HG03045 (cell line): Measurements from ENCODE around the gene GFAP.
"Not testable (repeated sequence)": the region's sequence is repeated elsewhere in the genome, so short reads cannot be mapped to it uniquely, and the experiment has no call there.

Experiments
- ATAC-seq: cut with Tn5 transposase; IDR thresholded peaks from one replicate; pipeline ENCODE4 v1.9.1; 2021; ENCODE audit warnings: mild to moderate bottlenecking, moderate library complexity; ENCODE audit not compliant: unreplicated experiment

GFAP gene

DNA sequence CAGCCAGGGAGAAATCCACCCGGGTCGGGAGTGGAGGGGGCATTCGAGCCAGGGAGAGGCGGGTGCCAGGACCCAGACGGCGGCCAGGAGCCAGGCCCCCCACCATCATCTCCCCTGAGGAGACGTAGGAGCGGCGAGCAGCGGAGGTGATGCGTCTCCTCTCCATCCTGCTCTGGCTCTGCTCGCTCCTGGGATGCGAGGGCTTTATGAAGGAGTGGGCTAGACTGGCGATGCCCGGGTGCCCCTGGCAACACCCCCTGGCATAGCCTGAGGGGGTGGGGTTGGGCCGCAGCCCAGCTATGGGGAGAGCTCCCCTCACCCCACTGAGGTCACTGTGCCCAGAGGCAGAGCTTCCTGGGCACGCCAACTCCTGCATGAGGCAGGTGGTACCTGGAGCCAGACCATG is at the start of gene GFAP:
GFAP (minus strand) TSS at position 180 of the 406 bp plus-strand sequence; CDS start at position 166, 14 bp downstream.
- ATAC-seq = no peak

DNA sequence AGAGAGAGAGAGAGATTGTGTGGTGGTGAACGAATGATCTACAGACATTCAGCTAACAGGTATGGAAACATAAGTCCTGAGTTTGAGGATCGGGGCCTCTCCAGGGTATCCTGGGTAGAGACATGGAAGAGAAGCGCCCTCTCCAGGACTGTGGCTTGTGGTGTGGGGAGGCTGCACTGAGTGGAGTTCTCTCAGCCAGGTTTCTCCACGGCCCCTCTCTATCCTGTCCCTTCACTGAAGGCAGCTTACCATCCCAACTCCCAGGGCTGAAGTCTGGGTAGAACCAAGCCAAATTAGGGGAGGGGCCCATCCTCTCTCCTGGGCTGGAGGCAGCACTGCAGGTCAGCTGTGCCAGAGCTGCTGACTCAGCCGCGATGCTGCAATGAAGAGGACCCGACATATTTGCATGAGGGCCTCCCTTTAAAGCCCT is 46.6 kb upstream of the GFAP start:
- ATAC-seq = no peak

DNA sequence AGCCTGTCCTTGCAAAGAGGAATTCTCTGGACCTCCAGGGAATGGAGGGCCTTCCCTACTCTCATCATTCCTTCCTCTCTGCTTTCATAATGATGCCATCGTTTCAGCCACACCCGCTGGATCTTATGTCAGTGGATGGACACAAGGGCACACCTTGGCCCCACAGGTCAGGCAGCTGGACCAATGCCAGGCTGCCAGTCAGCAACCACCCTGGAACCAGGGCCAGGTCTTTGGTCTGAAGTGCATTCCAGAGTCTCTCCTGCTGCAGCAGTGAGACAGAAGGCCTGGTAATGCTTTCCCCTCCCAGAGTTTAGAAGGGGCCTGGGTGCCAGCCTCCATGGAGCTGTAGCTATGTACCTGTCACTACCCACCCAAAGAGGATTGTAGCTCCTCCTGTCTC is 45.4 kb upstream of the GFAP start:
- ATAC-seq = no peak

DNA sequence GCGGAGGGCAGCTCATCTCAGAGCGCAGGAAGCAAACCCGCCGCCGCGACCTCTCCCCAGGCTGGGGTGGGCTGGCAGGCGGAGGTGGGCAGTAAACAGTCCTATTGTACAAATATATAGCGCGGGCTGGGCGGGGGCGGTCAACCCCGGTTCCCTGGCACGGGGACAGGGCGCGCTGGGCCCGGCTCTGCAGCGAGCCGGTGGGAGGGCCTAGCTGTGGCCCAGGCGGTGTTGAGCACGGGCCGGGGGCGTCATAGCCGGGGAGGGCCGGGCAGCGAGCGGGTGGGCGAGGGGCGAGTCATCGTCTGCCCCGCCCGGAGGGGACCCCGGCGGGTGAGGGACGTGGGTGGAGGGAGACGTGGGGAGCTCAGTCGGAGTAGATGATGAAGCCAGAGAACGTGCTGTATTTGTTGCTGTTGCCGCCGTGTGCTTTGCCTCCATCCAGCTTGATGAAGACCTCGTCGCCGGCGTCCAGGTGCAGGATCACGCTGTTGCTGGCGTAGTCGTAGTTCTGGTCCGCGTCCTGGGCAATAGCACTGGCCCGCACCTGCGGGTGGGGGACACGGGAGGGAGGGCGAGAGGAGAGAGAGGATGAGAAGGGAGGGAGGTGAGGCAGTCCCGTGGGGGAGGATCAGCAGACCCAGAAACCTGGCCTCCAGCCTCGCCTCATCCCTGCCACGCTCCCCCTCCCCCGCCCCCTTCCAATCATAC is 44.7 kb upstream of the GFAP start:
- no peak for ATAC-seq

DNA sequence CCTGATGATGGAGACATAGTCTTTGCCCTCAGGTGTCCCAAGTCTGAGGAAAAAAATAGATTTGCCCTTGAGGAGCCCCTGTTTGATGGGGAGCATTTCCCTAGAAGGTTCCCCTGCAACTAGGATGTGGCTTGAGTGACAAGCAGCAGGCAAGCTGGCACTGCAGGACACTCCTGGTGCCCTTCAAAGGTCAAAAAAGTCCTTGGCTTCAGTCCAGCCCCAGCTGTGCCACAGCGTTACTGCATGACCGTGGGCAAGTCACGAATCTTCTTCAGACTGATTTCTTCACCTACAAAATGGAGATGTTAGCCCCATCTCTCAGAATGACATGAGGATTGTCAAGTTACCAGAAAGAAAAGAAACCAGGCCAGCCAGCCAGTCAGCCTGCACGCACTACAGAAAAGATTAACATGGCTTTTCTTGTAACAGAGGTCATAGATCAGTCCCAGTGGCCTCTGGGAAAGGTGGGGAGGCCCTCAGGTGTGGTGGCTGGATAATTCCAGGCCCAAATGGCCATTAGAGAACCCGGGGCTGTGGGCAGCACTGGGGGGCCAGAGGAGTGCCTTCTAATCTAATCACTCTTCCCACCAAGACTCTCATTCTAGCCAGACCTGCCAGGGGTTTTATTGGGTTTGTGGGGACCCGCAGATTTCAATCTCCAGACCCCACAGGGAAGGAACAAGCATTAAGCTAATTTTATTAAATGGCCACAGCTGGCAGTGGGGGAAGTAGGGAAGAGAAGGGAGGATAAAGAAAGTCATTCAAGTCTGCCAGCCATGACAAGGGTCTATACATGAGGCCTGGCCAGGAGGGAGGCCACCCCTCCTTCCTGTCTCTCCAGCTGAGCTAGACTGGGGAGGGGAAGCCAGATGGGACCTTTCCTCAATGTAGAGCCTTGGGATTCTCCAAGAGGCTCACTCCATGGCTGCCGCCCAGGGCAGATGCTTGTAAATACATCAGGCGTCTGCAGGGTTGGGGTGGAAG is 42.0 kb upstream of the GFAP start:
- no peak for ATAC-seq

DNA sequence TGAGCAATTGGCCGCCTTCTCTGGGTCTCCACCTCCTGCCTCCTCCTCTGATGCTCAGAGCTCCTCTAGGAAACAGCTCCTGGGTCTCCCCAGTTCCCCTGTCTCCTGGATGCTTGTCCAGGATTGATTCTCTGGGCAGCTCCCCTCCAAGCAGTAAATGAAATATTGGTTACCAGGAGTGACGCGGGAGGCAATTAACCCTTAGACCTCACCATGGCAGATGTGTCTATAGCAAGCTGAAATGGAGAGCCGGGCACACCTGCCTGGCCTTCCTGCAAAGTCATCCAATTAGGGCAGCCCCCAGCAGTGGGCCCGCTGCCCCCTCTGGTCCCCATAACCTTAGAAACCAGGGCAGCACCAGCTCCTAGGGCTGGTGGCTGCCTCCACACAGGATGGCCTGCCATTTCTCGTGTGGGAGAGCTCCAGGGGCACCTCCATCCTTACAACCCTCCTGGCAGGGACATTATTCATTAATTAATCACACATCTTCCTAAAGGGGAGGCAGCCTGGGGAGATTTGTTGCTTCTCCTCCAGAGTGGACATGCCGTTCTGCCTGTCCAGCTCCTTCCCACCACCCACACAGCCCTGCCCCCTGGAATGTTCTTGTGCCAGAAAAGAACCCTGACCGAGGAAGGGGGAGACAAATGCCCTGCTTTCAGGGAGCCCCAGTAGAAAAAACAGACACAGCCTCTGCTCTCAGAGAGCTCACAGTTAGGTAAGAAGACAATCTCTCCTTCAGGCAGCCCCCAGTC is 40.5 kb upstream of the GFAP start:
- no peak for ATAC-seq

DNA sequence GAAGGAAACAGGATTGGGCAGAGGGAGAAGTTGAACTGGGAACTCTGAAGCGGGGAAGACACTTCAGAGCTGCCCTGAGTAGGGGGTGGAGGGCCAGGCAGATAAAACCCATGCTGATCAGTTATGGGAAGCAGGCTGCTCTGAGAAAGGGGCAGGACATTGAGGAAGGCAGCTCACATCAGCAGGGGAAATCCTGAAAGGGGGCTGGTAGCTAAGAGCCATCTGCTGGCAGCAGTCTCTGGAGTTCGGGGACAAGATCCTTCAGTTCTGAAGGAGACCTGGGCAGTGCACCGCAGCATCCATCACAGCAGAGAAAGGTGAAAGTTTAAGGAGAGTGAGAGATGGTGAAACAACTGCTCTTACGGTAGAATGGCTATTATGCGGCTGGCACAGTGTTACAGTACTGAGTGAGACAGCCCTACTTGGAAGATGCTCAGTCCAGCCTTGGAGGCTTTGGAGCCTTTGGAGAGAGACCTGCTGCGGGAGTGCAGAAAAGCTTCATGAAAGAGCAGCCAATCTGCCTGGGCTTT is 37.7 kb upstream of the GFAP start:
- ATAC-seq = no peak

DNA sequence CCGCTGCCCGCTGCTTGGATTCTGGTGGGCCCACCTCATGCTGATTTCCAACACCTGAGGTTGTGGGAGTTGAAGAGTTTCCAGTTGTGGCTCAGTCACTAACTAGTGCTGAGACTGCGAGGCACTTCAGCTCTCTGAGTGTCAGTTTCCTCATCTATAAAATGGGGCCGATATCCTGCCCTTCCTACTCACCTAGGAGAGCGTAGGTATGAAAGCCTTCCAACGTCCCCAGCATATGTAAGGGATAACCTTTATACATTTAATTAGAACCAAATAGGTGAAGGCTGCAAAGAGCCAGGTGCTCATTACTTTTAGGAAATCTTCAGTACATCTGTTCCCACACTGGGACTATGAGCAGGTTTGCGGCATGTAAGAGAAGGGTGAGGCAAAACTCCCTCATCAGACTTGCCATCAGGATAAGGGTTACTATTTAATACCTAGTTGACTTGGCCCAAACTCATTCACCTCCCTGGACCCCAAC is 33.1 kb upstream of the GFAP start:
- ATAC-seq = no peak

DNA sequence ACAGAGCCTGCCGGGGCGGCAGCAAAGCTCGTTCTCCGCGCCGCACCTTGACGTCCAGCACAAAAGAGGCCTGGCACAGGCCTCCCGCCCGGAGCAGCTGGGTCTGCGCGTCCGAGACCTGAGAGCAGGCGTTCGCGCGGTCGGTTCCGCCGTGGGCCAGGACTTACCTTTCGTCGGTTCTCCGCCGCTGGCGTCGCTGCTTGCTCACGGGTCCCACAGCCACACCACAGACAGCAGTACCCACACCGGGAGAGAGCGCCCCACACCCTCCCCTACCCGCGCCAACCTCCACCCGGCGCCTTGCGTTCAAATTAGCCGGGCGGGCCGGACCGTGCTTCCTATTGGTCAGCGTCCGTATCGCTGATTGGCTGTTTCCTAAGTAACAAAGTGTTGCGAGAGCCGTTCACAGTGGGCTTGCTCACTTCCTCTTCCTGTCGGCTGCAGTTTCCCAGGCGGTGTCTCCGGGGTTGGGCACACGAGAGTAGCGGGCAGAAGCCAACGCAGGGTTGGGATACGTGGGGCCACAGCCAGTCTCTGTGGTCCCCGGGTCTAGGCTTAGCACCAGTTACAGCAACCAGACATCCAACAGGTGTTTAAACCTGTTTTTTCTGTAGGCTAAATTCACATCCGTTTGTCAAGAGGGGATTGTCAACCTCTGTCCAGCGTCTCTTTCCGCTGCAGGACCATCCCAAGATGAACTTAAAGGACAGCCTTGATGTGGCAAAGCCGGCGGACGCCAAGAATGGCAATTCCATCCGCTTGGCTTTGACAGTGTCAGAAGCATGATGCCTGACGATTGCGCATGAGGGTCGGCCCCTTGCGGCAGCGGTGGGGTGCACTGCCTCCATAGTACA is 32.4 kb upstream of the GFAP start, which contains the start of gene KIF18B:
KIF18B (minus strand) TSS at position 313 of the 854 bp plus-strand sequence. CDS start 11,429 bp downstream, outside the sequence.
- ATAC-seq = peak; percentile 86

DNA sequence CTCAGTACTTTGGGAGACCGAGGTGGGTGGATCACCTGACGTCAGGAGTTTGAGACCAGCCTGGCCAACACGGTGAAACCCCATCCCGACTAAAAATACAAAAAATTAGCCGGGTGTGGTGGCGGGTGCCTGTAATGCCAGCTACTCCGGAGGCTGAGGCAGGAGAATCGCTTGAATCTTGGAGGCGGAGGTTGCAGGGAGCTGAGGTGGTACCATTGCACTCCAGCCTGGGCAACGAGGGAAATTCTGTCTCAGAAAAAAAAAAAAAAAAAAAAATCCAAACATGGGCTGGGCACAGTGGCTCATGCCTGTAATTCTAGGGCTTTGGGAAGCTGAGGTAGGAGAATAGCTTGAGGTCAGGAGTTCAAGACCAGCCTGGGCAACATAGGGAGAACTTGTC is 30.4 kb upstream of the GFAP start:
- ATAC-seq = not testable (repeated sequence)

DNA sequence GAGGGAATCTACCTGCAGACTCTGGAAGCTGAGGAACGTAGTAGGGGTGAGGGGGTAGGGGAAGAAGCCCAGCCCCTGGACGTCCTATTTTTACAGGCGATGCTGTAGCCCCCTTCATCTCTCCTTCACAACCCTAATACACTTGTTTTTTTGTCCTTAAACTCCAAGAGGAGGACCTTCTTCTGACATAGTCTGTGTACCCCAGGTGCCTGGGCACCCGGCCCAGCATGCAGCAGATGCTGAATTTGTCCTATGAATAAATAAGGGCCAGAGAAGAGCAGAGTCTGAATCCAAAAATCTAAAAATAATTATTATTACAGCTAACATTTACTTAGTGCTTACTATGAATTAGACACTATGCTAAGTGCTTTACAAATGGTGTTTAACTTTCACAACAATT is 27.2 kb upstream of the GFAP start:
- ATAC-seq = no peak

DNA sequence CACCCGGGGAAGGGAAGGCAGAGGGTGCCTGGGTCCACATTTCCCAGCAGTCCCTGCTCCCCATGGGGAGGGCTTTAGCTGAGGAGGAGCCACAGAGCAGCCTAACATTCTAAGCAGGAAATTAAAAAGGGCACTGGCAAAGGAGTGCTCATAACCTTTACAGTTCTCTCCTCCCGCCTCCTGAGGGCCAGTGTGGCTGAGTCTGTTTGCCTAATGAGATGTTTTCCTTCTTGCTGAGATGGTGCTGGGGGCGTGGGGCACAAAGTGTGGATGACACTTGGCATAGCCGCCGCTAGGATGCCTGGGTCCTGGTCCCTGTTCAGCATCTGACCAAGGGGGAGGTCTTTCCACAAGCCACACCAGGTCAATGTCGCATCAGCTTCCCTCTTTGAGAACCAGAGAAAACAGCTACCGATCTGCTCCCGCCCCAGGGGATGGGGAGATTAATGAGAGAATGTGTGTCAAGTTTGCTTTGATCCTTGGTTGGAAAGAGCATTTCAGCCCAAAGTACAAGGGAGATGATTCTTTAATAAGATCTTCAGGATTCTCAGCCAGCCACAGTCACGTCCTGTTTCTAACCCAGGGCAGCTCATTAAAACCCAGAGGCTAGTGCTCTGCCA is 26.5 kb upstream of the GFAP start:
- no peak for ATAC-seq

DNA sequence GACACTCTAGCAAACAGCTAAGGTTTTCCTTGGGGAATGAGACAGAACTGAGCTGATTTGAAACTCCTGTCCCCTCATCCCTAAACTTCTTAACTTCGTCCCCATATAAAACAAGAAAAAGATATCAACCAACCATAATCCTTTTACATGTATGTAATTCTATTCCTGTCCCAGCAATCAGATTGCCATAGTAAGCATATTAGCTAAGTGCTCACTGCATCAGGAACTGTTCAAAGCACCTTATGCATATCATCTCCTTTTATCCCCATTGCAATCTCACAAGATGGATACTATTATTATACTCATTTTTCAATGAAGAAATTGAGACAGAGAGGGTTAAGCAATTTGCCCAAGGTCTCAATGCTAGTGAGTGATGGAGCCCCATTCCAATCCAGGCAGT is 25.5 kb upstream of the GFAP start:
- no peak for ATAC-seq

DNA sequence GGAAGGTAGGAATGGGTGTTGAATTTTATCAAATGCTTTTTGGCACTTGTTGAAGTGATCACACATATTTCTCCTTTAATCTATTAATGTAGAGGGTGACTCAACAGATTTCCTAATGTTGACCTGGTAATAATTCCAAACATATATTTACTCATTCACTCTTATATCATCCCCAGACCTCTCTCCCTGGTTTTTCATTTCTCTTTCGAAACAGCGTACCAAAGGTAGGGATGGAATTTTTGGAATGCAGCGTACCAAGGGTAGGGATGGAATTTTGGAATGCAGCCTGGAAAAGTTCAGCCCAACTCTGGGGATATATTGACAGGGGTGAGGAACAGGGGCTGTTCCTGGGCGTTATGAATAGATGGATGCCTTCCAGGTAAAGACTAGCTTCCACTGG is 25.0 kb upstream of the GFAP start:
- no peak for ATAC-seq

DNA sequence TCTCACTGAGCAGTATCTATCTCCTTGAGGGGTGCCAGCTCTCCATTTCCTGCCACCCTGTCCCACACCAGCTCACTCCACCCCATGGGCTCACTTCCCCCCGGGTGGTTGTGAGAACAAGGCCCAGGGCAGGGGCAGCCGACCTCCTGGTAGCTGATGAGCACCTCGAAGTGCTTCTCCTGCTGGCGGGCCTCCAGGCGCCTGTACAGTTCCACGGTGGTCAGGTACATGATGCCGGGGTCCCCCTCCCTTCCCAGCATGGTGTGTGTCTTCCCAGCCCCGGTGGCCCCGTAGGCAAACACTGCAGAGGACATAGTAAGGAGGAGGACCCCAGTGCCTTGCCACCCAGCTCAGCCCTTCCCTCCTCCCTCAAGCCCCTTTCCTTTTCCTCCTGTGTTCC is 19.8 kb upstream of the GFAP start:
- ATAC-seq = no peak

DNA sequence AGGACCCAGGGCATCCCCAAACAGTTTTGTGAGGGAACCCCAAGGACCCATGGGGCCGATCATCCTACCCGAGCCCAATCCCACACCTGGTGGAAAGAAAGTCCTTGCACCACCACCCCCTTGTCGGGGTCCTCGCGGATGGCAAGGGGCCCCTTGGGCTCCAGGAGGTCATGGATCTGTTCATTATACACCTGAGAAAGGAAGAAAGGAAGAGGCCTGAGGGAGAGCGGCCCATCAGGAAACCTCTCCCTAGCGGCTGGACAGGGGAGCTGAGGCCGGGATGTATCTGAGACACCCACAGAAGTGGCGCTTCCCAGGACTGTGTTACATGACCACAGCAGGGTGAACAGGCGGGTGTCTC is 19.4 kb upstream of the GFAP start:
- ATAC-seq = no peak

DNA sequence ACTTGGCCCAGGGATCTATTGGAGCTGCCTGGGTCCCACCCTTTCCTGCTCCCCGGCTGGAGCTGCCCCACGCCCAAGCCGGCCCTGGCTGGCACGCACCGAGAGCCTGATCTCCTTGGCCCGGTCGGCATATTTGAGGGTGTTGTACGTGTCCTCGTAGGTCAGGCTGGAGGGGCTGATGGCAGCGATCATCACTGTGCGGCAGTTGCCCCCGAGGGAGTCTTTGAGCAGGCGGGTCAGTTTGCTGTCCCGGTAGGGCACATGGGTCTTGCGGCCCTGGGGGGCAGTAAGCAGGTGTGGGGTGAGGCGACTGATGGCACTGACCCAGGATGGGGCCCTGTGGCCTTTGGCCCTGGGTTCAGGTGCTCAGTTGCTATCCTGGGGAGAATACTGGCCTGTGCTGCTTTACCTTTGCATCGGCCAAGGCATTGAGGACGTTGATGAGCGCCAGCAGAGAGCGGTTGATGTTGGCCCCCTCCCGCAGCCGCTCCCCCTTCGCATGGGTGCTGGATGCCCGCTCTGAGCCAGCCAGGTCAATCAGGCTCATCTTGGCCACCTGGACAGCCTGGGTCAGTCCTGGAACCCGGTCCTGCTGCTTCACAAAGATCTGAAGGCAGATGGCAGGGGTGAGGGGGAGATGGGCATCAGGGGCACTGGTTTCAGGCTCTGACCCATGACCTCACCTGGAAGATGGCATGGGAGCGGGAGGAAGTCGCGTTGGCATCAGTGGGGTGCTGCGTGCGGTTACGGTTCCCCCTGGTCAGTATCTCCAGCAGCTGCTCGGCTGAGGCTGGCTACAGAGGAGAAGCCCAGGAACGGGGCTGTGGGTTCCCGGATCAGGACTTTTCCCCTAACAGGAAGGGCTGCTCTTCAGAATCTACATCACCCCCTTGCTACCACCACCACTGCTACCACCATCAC is 18.8 kb upstream of the GFAP start:
- ATAC-seq = no peak

DNA sequence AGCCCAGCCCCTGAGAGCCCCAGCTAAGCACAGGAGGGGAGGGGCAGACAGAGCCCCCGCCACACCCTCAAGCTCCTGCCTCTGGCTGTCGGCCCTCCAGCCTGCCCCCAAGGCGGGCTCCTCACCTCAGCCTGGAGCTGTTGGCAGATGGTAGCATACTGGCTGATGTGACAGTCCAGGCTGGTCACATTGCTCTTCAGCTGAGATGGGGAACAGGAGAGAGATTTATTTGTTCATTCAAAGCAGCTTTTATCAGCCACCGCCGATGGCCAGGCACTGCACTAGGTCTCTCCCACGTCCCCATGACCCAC is 17.4 kb upstream of the GFAP start:
- ATAC-seq = no peak
